ENCODE data around the gene HSDL1. TPM values are rescaled to one million over a fixed set of nuclear protein-coding genes. Genes with fewer than 3 reads are reported as not detected.
A peak's percentile ranks its signal among the peaks of the same experiment; 100 is the strongest.

The HSDL1 gene
- total RNA-seq, 1 experiment from 2014 or later, result 13.3 TPM

GRCh38 chr16:84103678-84104077 lies 41.3 kb downstream of the HSDL1 start:
- H3K9ac ChIP-seq (ENCODE audit: low read length), result no peak overlapping the region
- CTCF ChIA-PET, result no interaction called here

GRCh38 chr16:84098939-84099338 lies 46.0 kb downstream of the HSDL1 start:
- Histone ChIP-seq H3K4me1 (ENCODE audit: insufficient read depth, low read length) (peaks cover 33% of the 10 kb centered on the region), H3K27ac (ENCODE audit: low read length) (no peak overlapping the region)
- CTCF ChIA-PET, result no interaction called here

More at GRCh38 chr16:84103678-84104077, 41.3 kb downstream of the HSDL1 start:
- DNase-seq (peak; percentile 49), ATAC-seq (peak; percentile 60)
- Histone ChIP-seq H3K9me2 (replicated peaks; ENCODE audit: low read length) (no peaks in the 10 kb centered on the region), H2AFZ (ENCODE audit: low read length) (no peak overlapping the region), H3K27ac (ENCODE audit: low read length) (no peak overlapping the region), H3K36me3 (ENCODE audit: low read depth, low read length) (peaks cover 3% of the 10 kb centered on the region; the same call in 1 of the 2 replicates), H3K4me1 (ENCODE audit: insufficient read depth, low read length) (peaks cover 21% of the 10 kb centered on the region), H3K27me3 (ENCODE audit: low read length) (no peaks in the 10 kb centered on the region), H3K4me2 (ENCODE audit: low read length) (peak overlapping the region; percentile 27; the same call in 1 of the 2 replicates), H4K20me1 (ENCODE audit: low read length) (peaks cover 4% of the 10 kb centered on the region; the same call in 1 of the 2 replicates), H3K9me3 (ENCODE audit: low read length) (no peaks in the 10 kb centered on the region), H3K4me3 (ENCODE audit: low read length) (no peak overlapping the region; the same call in 1 of the 2 replicates), H3K79me2 (ENCODE audit: low read length) (peaks cover 72% of the 10 kb centered on the region), H3F3A (ENCODE audit: low read length, unreplicated experiment) (no peaks in the 10 kb centered on the region)
- no TSS peak for BruUV-seq (replicated peaks)
- POLR2A ChIA-PET (ENCODE audit: unreplicated experiment), result no interaction called here
- intact Hi-C loops (cut with micrococcal nuclease), result no loop called here
- TF ChIP-seq EZH2 (IDR thresholded peaks at IDR 0.05; ENCODE audit: low read length, unreplicated experiment) (no peak), CTCF (conservative IDR thresholded peaks at IDR 0.05; ENCODE audit: low read depth, low read length) (no peak), EZH2phosphoT487 (IDR thresholded peaks at IDR 0.05; ENCODE audit: borderline replicate concordance, low read length) (no peak)

More at GRCh38 chr16:84098939-84099338, 46.0 kb downstream of the HSDL1 start:
- no peak overlapping the region for H3K4me2 ChIP-seq (ENCODE audit: low read length)
- H4K20me1 ChIP-seq (ENCODE audit: low read length), result peaks cover 4% of the 10 kb centered on the region; the same call in 1 of the 2 replicates
- H2AFZ ChIP-seq (ENCODE audit: low read length), result no peak overlapping the region
- no peaks in the 10 kb centered on the region for H3F3A ChIP-seq (ENCODE audit: low read length, unreplicated experiment)
- H3K79me2 ChIP-seq (ENCODE audit: low read length), result peaks cover 42% of the 10 kb centered on the region
- BruUV-seq (replicated peaks), result no TSS peak
- no peaks in the 10 kb centered on the region for H3K9me3 ChIP-seq (ENCODE audit: low read length)
- no peaks in the 10 kb centered on the region for H3K27me3 ChIP-seq (ENCODE audit: low read length)
- ATAC-seq (no peak), DNase-seq (no peak)
- intact Hi-C loops (cut with micrococcal nuclease), result no loop called here
- H3K4me3 ChIP-seq (ENCODE audit: low read length), result no peak overlapping the region
- no peak overlapping the region for H3K9ac ChIP-seq (ENCODE audit: low read length)
- H3K9me2 ChIP-seq (replicated peaks; ENCODE audit: low read length), result no peaks in the 10 kb centered on the region
- H3K36me3 ChIP-seq (ENCODE audit: low read depth, low read length), result peaks cover 10% of the 10 kb centered on the region; the same call in 1 of the 2 replicates
- TF ChIP-seq EZH2phosphoT487 (IDR thresholded peaks at IDR 0.05; ENCODE audit: borderline replicate concordance, low read length) (no peak), CTCF (conservative IDR thresholded peaks at IDR 0.05; ENCODE audit: low read depth, low read length) (no peak), EZH2 (IDR thresholded peaks at IDR 0.05; ENCODE audit: low read length, unreplicated experiment) (no peak)
- POLR2A ChIA-PET (ENCODE audit: unreplicated experiment), result no interaction called here

Measured in PC-3 (cell line).